ENCODE measurements around the gene ARNT2. TPM values are rescaled to one million over a fixed set of nuclear protein-coding genes. Genes with fewer than 3 reads are reported as not detected.

Gene ARNT2
- total RNA-seq, 2 experiments from 2014 or later = not detected

- no TSS peak for BruUV-seq (replicated peaks)
- Histone ChIP-seq H3K27ac (ENCODE audit: low read depth, low read length, poor library complexity, severe bottlenecking) (no peak overlapping the region), H4K20me1 (ENCODE audit: insufficient read depth, low read length) (no peaks in the 10 kb centered on the region), H3K4me3 (ENCODE audit: low read depth, low read length, poor library complexity, severe bottlenecking) (no peak overlapping the region), H3K4me2 (ENCODE audit: low read length) (no peak overlapping the region), H2AFZ (ENCODE audit: low read length) (no peak overlapping the region), H3K4me1 (ENCODE audit: insufficient read depth, low read length, poor library complexity, severe bottlenecking) (no peaks in the 10 kb centered on the region), H3K9me2 (ENCODE audit: insufficient read depth, low read length) (no peaks in the 10 kb centered on the region), H3K36me3 (ENCODE audit: insufficient read depth, low read length) (no peaks in the 10 kb centered on the region), H3K79me2 (ENCODE audit: insufficient read depth, low read depth, low read length) (no peaks in the 10 kb centered on the region), H3K9me3 (ENCODE audit: low read length) (no peaks in the 10 kb centered on the region)
- intact Hi-C loops (cut with micrococcal nuclease; ENCODE audit: unreplicated experiment) = no loop called here
- TF ChIP-seq EZH2phosphoT487 (IDR thresholded peaks at IDR 0.05; ENCODE audit: borderline replicate concordance, low read depth, low read length) (no peak), CTCF (conservative IDR thresholded peaks at IDR 0.05; ENCODE audit: low read length) (no peak)
- DNase-seq (ENCODE audit: low spot score) = no peak
- CTCF ChIA-PET (ENCODE audit: unreplicated experiment) = no interaction called here
- POLR2A ChIA-PET = no interaction called here
Measured at GRCh38 chr15:80606511-80607071, 202.4 kb downstream of the ARNT2 start.

GRCh38 chr15:80607287-80607980 lies 203.3 kb downstream of the ARNT2 start:
- no peaks in the 10 kb centered on the region for H3K36me3 ChIP-seq (ENCODE audit: insufficient read depth, low read length)
- no peak overlapping the region for H2AFZ ChIP-seq (ENCODE audit: low read length)
- CTCF ChIA-PET (ENCODE audit: unreplicated experiment) = no interaction called here
- no peaks in the 10 kb centered on the region for H3K9me3 ChIP-seq (ENCODE audit: low read length)
- no peaks in the 10 kb centered on the region for H3K4me1 ChIP-seq (ENCODE audit: insufficient read depth, low read length, poor library complexity, severe bottlenecking)
- no TSS peak for BruUV-seq (replicated peaks)
- no peak overlapping the region for H3K27ac ChIP-seq (ENCODE audit: low read depth, low read length, poor library complexity, severe bottlenecking)
- H4K20me1 ChIP-seq (ENCODE audit: insufficient read depth, low read length) = no peaks in the 10 kb centered on the region
- H3K79me2 ChIP-seq (ENCODE audit: insufficient read depth, low read depth, low read length) = no peaks in the 10 kb centered on the region
- POLR2A ChIA-PET = no interaction called here
- DNase-seq (ENCODE audit: low spot score) = no peak
- TF ChIP-seq EZH2phosphoT487 (IDR thresholded peaks at IDR 0.05; ENCODE audit: borderline replicate concordance, low read depth, low read length) (no peak), CTCF (conservative IDR thresholded peaks at IDR 0.05; ENCODE audit: low read length) (no peak)
- no peak overlapping the region for H3K4me3 ChIP-seq (ENCODE audit: low read depth, low read length, poor library complexity, severe bottlenecking)
- intact Hi-C loops (cut with micrococcal nuclease; ENCODE audit: unreplicated experiment) = no loop called here
- H3K9me2 ChIP-seq (ENCODE audit: insufficient read depth, low read length) = no peaks in the 10 kb centered on the region
- no peak overlapping the region for H3K4me2 ChIP-seq (ENCODE audit: low read length)

GRCh38 chr15:80608688-80609087 lies 204.5 kb downstream of the ARNT2 start:
- POLR2A ChIA-PET = no interaction called here
- Histone ChIP-seq H3K9me3 (ENCODE audit: low read length) (no peaks in the 10 kb centered on the region), H3K9me2 (ENCODE audit: insufficient read depth, low read length) (no peaks in the 10 kb centered on the region), H3K4me3 (ENCODE audit: low read depth, low read length, poor library complexity, severe bottlenecking) (no peak overlapping the region), H3K4me2 (ENCODE audit: low read length) (no peak overlapping the region), H3K79me2 (ENCODE audit: insufficient read depth, low read depth, low read length) (no peaks in the 10 kb centered on the region), H4K20me1 (ENCODE audit: insufficient read depth, low read length) (no peaks in the 10 kb centered on the region), H3K36me3 (ENCODE audit: insufficient read depth, low read length) (no peaks in the 10 kb centered on the region), H2AFZ (ENCODE audit: low read length) (no peak overlapping the region), H3K4me1 (ENCODE audit: insufficient read depth, low read length, poor library complexity, severe bottlenecking) (no peaks in the 10 kb centered on the region), H3K27ac (ENCODE audit: low read depth, low read length, poor library complexity, severe bottlenecking) (no peak overlapping the region)
- CTCF ChIA-PET (ENCODE audit: unreplicated experiment) = no interaction called here
- intact Hi-C loops (cut with micrococcal nuclease; ENCODE audit: unreplicated experiment) = no loop called here
- no peak for DNase-seq (ENCODE audit: low spot score)
- BruUV-seq (replicated peaks) = no TSS peak
- TF ChIP-seq CTCF (conservative IDR thresholded peaks at IDR 0.05; ENCODE audit: low read length) = no peak
- no peak for TF ChIP-seq EZH2phosphoT487 (IDR thresholded peaks at IDR 0.05; ENCODE audit: borderline replicate concordance, low read depth, low read length)

Data from OCI-LY7 (cell line).